CD4-positive, alpha-beta T cell (primary cell): ENCODE measurements around the gene RASAL2. TPM values are rescaled to one million over a fixed set of nuclear protein-coding genes. Genes with fewer than 3 reads are reported as not detected.

Experiments
- ATAC-seq: fragments of 200-7000 bp; cut with Tn5 transposase; one replicate; pipeline ENCODE4 v1.10.0; 2022; ENCODE audit warnings: mild to moderate bottlenecking; ENCODE audit not compliant: poor library complexity
- CTCF ChIA-PET: fragments of 350-600 bp; sonication (Branson Sonifier 250); formaldehyde crosslinking; loops from one replicate; lab custom pipeline; 2021; ENCODE audit warnings: antibody characterized with exemption, inconsistent platforms; lab: Charles Lee
- POLR2A ChIA-PET: fragments of 350-600 bp; sonication (Branson Sonifier 250); formaldehyde crosslinking; loops from one replicate; lab custom pipeline; 2021; ENCODE audit warnings: antibody characterized with exemption, inconsistent platforms; lab: Charles Lee
- DNase-seq, 14 experiments: peaks; one replicate each; pipeline ENCODE4 v3.0.0-alpha.2; 2013 to 2020; ENCODE audit warnings: mixed read lengths in 2 of 14
- H3K27ac ChIP-seq, 2 donors: one replicate each; pipeline versions ENCODE4 v1.5.1 to v1.7.0; 2013; ENCODE audit warnings: low read length in 2 of 2, low read depth in 1 of 2, mild to moderate bottlenecking in 1 of 2
- H3K27me3 ChIP-seq, 2 experiments: 1 replicate in 1 of 2; 2 replicates in 1 of 2; pipeline versions ENCODE4 v1.6.1 to v1.7.0; 2013; ENCODE audit warnings: low read length in 2 of 2, control low read depth in 1 of 2, mild to moderate bottlenecking in 1 of 2, moderate library complexity in 1 of 2; ENCODE audit not compliant: insufficient read depth in 2 of 2, control insufficient read depth in 1 of 2
- H3K36me3 ChIP-seq: one replicate; pipeline ENCODE4 v1.6.1; 2013; ENCODE audit warnings: low read length, control low read depth; ENCODE audit not compliant: insufficient read depth
- H3K4me1 ChIP-seq: one replicate; pipeline ENCODE4 v1.6.1; 2013; ENCODE audit warnings: low read length, control low read depth; ENCODE audit not compliant: insufficient read depth
- H3K4me3 ChIP-seq: one replicate; pipeline ENCODE4 v1.5.1; 2013; ENCODE audit warnings: mild to moderate bottlenecking, low read length, moderate library complexity
- H3K9me3 ChIP-seq, 2 experiments: 1 replicate in 1 of 2; 2 replicates in 1 of 2; pipeline versions ENCODE4 v1.6.1 to v1.7.0; 2013; ENCODE audit warnings: low read length in 2 of 2, mild to moderate bottlenecking in 2 of 2, control low read depth in 1 of 2, moderate library complexity in 1 of 2; ENCODE audit not compliant: control insufficient read depth in 1 of 2, insufficient read depth in 1 of 2
- H3K27ac Mint-ChIP-seq: one replicate; pipeline ENCODE4 v1.8.0; 2020; ENCODE audit warnings: mixed read lengths
- H3K27me3 Mint-ChIP-seq: one replicate; pipeline ENCODE4 v1.8.0; 2021; ENCODE audit warnings: mixed read lengths
- H3K36me3 Mint-ChIP-seq: one replicate; pipeline ENCODE4 v1.8.0; 2021; ENCODE audit warnings: low read depth, mixed read lengths
- H3K4me1 Mint-ChIP-seq: one replicate; pipeline ENCODE4 v1.8.0; 2021; ENCODE audit warnings: low read depth, mixed read lengths
- H3K4me3 Mint-ChIP-seq: one replicate; pipeline ENCODE4 v1.8.0; 2020; ENCODE audit warnings: mild to moderate bottlenecking, mixed read lengths
- H3K9me3 Mint-ChIP-seq: one replicate; pipeline ENCODE4 v1.8.0; 2020; ENCODE audit warnings: mixed read lengths
- CTCF ChIP-seq: fragments of 200-600 bp; IDR thresholded peaks from one replicate; pipeline ENCODE4 v1.8.0; 2022; ENCODE audit warnings: antibody characterized with exemption, mild to moderate bottlenecking
- intact Hi-C, 2 experiments: fragments of 100-400 bp; cut with DNase I in 1 of 2; cut with micrococcal nuclease in 1 of 2; formaldehyde crosslinking; loops; one replicate each; pipeline versions ENCODE4 v1.15.1 to v1.9.0; 2023 to 2025; cut with DNase I, micrococcal nuclease
- total RNA-seq, 174 experiments: library from RNA in 2 of 174; stranded (reverse) in 2 of 174; gene quantifications; one replicate each; pipeline ENCODE4 v1.2.3 and lab custom pipeline; 2021 to 2026

Gene RASAL2
- total RNA-seq, 2 experiments from 2014 or later: 0.03 TPM; not detected in 1

- H3K9me3 ChIP-seq: no peaks in the 10 kb centered on the region
- H3K4me3 ChIP-seq: no peak overlapping the region
Observed at GRCh38 chr1:178382372-178382771, 288.5 kb downstream of the RASAL2 start.

GRCh38 chr1:178385662-178386061 lies 291.8 kb downstream of the RASAL2 start:
- Mint-ChIP-seq H3K9me3 (no peaks in the 10 kb centered on the region), H3K27me3 (peaks cover 5% of the 10 kb centered on the region), H3K36me3 (no peaks in the 10 kb centered on the region), H3K4me1 (no peaks in the 10 kb centered on the region), H3K27ac (no peak overlapping the region), H3K4me3 (no peak overlapping the region)
- H3K4me3 ChIP-seq: no peak overlapping the region
- no peak for DNase-seq
- ChIA-PET CTCF (no interaction called here), POLR2A (no interaction called here)
- H3K9me3 ChIP-seq: no peaks in the 10 kb centered on the region
- intact Hi-C loops: no loop called here
- no peaks in the 10 kb centered on the region for H3K27me3 ChIP-seq
- no peak for ATAC-seq
- no peak overlapping the region for H3K27ac ChIP-seq
- H3K36me3 ChIP-seq: no peaks in the 10 kb centered on the region
- no peak for TF ChIP-seq CTCF
- no peaks in the 10 kb centered on the region for H3K4me1 ChIP-seq

More at GRCh38 chr1:178382372-178382771, 288.5 kb downstream of the RASAL2 start:
- ChIA-PET CTCF (no interaction called here), POLR2A (no interaction called here)
- H3K27ac ChIP-seq: no peak overlapping the region
- no peak overlapping the region for H3K27ac Mint-ChIP-seq
- DNase-seq (no peak), ATAC-seq (no peak)
- H3K36me3 Mint-ChIP-seq: no peaks in the 10 kb centered on the region
- intact Hi-C loops: no loop called here
- H3K4me1 Mint-ChIP-seq: no peaks in the 10 kb centered on the region
- no peak overlapping the region for H3K4me3 Mint-ChIP-seq
- no peaks in the 10 kb centered on the region for H3K36me3 ChIP-seq
- no peaks in the 10 kb centered on the region for H3K27me3 Mint-ChIP-seq
- TF ChIP-seq CTCF: no peak
- H3K27me3 ChIP-seq: no peaks in the 10 kb centered on the region
- no peaks in the 10 kb centered on the region for H3K9me3 Mint-ChIP-seq
- no peaks in the 10 kb centered on the region for H3K4me1 ChIP-seq

GRCh38 chr1:178388418-178389145 lies 294.7 kb downstream of the RASAL2 start:
- ChIA-PET CTCF (no interaction called here), POLR2A (no interaction called here)
- no peaks in the 10 kb centered on the region for H3K4me1 Mint-ChIP-seq
- no peaks in the 10 kb centered on the region for H3K9me3 Mint-ChIP-seq
- no peak for ATAC-seq
- Histone ChIP-seq H3K27ac (no peak overlapping the region), H3K9me3 (no peaks in the 10 kb centered on the region), H3K27me3 (no peaks in the 10 kb centered on the region), H3K4me3 (no peak overlapping the region), H3K4me1 (no peaks in the 10 kb centered on the region), H3K36me3 (no peaks in the 10 kb centered on the region)
- intact Hi-C loops: no loop called here
- no peak for TF ChIP-seq CTCF
- H3K27me3 Mint-ChIP-seq: peaks cover 18% of the 10 kb centered on the region
- H3K4me3 Mint-ChIP-seq: no peak overlapping the region
- no peak for DNase-seq
- no peaks in the 10 kb centered on the region for H3K36me3 Mint-ChIP-seq
- no peak overlapping the region for H3K27ac Mint-ChIP-seq
